H1 (cell line): ENCODE data around the gene ODC1. TPM values are rescaled to one million over a fixed set of nuclear protein-coding genes. Genes with fewer than 3 reads are reported as not detected.

Experiments used
- CTCF ChIA-PET: fragments of 300-600 bp; sonication (Branson Sonifier 250); formaldehyde crosslinking; loops from one replicate; lab custom pipeline; 2021; ENCODE audit not compliant: partially characterized antibody; lab: Charles Lee
- POLR2A ChIA-PET: fragments of 300-600 bp; sonication (Branson Sonifier 250); formaldehyde crosslinking; loops from one replicate; lab custom pipeline; 2021; ENCODE audit warnings: inconsistent platforms; ENCODE audit not compliant: partially characterized antibody; lab: Charles Lee
- DNase-seq, 2 experiments: peaks; one replicate each; pipeline versions ENCODE4 v3.0.0 to v3.0.0-alpha.2; 2010 to 2022; ENCODE audit warnings: low spot score in 2 of 2, low read depth in 1 of 2, mixed read lengths in 1 of 2
- FAIRE-seq: peaks from 2 replicates; lab custom pipeline; 2011; peaks lifted over from hg19 to GRCh38; lab: Jason Lieb, UNC
- H2AFZ ChIP-seq: 2 replicates; pipeline ENCODE4 v1.8.1; 2012; ENCODE audit warnings: low read length, inconsistent platforms
- H2AK5ac ChIP-seq: 2 replicates; pipeline ENCODE4 v1.6.1; 2013; ENCODE audit warnings: low read depth, low read length
- H2BK120ac ChIP-seq: replicated peaks from 2 replicates; pipeline ENCODE3; 2013; ENCODE audit warnings: low read depth, low read length, inconsistent platforms
- H2BK12ac ChIP-seq: 2 replicates; pipeline ENCODE4 v1.6.1; 2013; ENCODE audit warnings: low read depth, low read length
- H2BK15ac ChIP-seq: 2 replicates; pipeline ENCODE4 v1.6.1; 2013; ENCODE audit warnings: low read length
- H2BK20ac ChIP-seq: 2 replicates; pipeline ENCODE4 v1.6.1; 2013; ENCODE audit warnings: low read length
- H2BK5ac ChIP-seq: 2 replicates; pipeline ENCODE4 v1.6.1; 2013; ENCODE audit warnings: low read depth, low read length
- H3K14ac ChIP-seq: 2 replicates; pipeline ENCODE4 v1.6.1; 2013; ENCODE audit warnings: inconsistent platforms; ENCODE audit not compliant: insufficient read length
- H3K18ac ChIP-seq: 2 replicates; pipeline ENCODE4 v1.6.1; 2013; ENCODE audit warnings: low read length; ENCODE audit errors: extremely low read depth
- H3K23ac ChIP-seq: 2 replicates; pipeline ENCODE4 v1.6.1; 2013; ENCODE audit warnings: inconsistent platforms; ENCODE audit not compliant: insufficient read length
- H3K23me2 ChIP-seq: 2 replicates; pipeline ENCODE4 v1.6.1; 2013; ENCODE audit warnings: low read depth, low read length
- H3K27ac ChIP-seq: 2 replicates; pipeline ENCODE4 v1.6.1; 2011; ENCODE audit warnings: low read depth, low read length, inconsistent platforms
- H3K27me3 ChIP-seq, 4 experiments: replicated peaks in 1 of 4; 1 replicate in 1 of 4; 2 replicates in 3 of 4; pipeline versions ENCODE4 v1.6.1 to v1.8.1; 2011 to 2013; ENCODE audit warnings: low read length in 3 of 4, mild to moderate bottlenecking in 3 of 4, inconsistent platforms in 2 of 4, mixed read lengths in 2 of 4, moderate library complexity in 1 of 4; ENCODE audit not compliant: control insufficient read depth in 3 of 4, insufficient read depth in 3 of 4; ENCODE audit errors: extremely low read depth in 1 of 4
- H3K36me3 ChIP-seq, 4 experiments: 2 replicates each; pipeline versions ENCODE4 v1.6.1 to v1.8.1; 2011 to 2013; ENCODE audit warnings: mild to moderate bottlenecking in 4 of 4, low read length in 3 of 4, moderate library complexity in 2 of 4, control low read depth in 1 of 4, inconsistent platforms in 1 of 4; ENCODE audit not compliant: insufficient read depth in 4 of 4, control insufficient read depth in 2 of 4
- H3K4ac ChIP-seq: replicated peaks from 2 replicates; pipeline ENCODE3; 2013; ENCODE audit warnings: low read length, low read depth, mixed read lengths, inconsistent platforms; ENCODE audit not compliant: insufficient read length
- H3K4me1 ChIP-seq, 4 experiments: replicated peaks in 1 of 4; 1 replicate in 1 of 4; 2 replicates in 3 of 4; pipeline versions ENCODE4 v1.6.1 to v1.8.1; 2011 to 2013; ENCODE audit warnings: low read length in 3 of 4, inconsistent platforms in 2 of 4, mixed read lengths in 1 of 4; ENCODE audit not compliant: insufficient read depth in 4 of 4, control insufficient read depth in 3 of 4
- H3K4me2 ChIP-seq, 2 experiments: 2 replicates each; pipeline versions ENCODE4 v1.6.1 to v1.8.1; 2011 to 2013; ENCODE audit warnings: low read depth in 2 of 2, low read length in 2 of 2, control low read depth in 1 of 2, inconsistent platforms in 1 of 2, mild to moderate bottlenecking in 1 of 2; ENCODE audit not compliant: insufficient read depth in 1 of 2
- H3K4me3 ChIP-seq, 4 experiments: fragments of 200-600, 300-600 bp in 1 of 4; sonication (generic), shearing (Covaris generic), sonication (Bioruptor Twin) in 1 of 4; 2 replicates each; pipeline versions ENCODE4 v1.5.1 to v1.8.1; 2011 to 2016; ENCODE audit warnings: low read length in 4 of 4, low read depth in 3 of 4, control low read depth in 2 of 4, inconsistent platforms in 2 of 4, mild to moderate bottlenecking in 2 of 4, mixed read lengths in 1 of 4, moderate library complexity in 1 of 4; ENCODE audit not compliant: insufficient read depth in 2 of 4; ENCODE audit errors: extremely low read depth in 1 of 4
- H3K56ac ChIP-seq: replicated peaks from 2 replicates; pipeline ENCODE3; 2013; ENCODE audit warnings: low read depth, mild to moderate bottlenecking, mixed read lengths, low read length, inconsistent platforms; ENCODE audit not compliant: insufficient read length
- H3K79me1 ChIP-seq: 2 replicates; pipeline ENCODE4 v1.6.1; 2013; ENCODE audit warnings: low read depth, low read length, control low read depth
- H3K79me2 ChIP-seq, 2 experiments: 2 replicates each; pipeline versions ENCODE4 v1.6.1 to v1.8.1; 2012 to 2013; ENCODE audit warnings: low read length in 2 of 2, mild to moderate bottlenecking in 2 of 2, inconsistent platforms in 1 of 2; ENCODE audit not compliant: insufficient read depth in 2 of 2, control insufficient read depth in 1 of 2
- H3K9ac ChIP-seq, 4 experiments: replicated peaks in 1 of 4; 1 replicate in 1 of 4; 2 replicates in 3 of 4; pipeline versions ENCODE4 v1.6.1 to v1.8.1; 2011 to 2013; ENCODE audit warnings: low read depth in 3 of 4, low read length in 3 of 4, control low read depth in 2 of 4, mild to moderate bottlenecking in 2 of 4, moderate library complexity in 2 of 4, inconsistent platforms in 1 of 4; ENCODE audit errors: extremely low read depth in 1 of 4
- H3K9me3 ChIP-seq, 2 experiments: 2 replicates each; pipeline versions ENCODE4 v1.6.1 to v1.8.1; 2012 to 2013; ENCODE audit warnings: mild to moderate bottlenecking in 2 of 2, moderate library complexity in 2 of 2, control low read depth in 1 of 2, inconsistent platforms in 1 of 2, low read depth in 1 of 2, low read length in 1 of 2, mixed read lengths in 1 of 2; ENCODE audit not compliant: insufficient read depth in 2 of 2
- H4K20me1 ChIP-seq, 2 experiments: replicated peaks in 1 of 2; 2 replicates each; pipeline versions ENCODE3 to v1.8.1; 2011 to 2013; ENCODE audit warnings: inconsistent platforms in 2 of 2, low read length in 2 of 2, mild to moderate bottlenecking in 1 of 2; ENCODE audit not compliant: insufficient read depth in 2 of 2, control insufficient read depth in 1 of 2
- H4K5ac ChIP-seq: 2 replicates; pipeline ENCODE4 v1.6.1; 2013; ENCODE audit warnings: low read length, low read depth, mixed read lengths, inconsistent platforms; ENCODE audit not compliant: insufficient read length
- H4K8ac ChIP-seq: 2 replicates; pipeline ENCODE4 v1.8.0; 2013; ENCODE audit warnings: mild to moderate bottlenecking, moderate library complexity, low read length, inconsistent platforms; ENCODE audit not compliant: insufficient read depth; ENCODE audit errors: extremely low read depth
- H4K91ac ChIP-seq: replicated peaks from 2 replicates; pipeline ENCODE3; 2013; ENCODE audit warnings: low read length, mixed read lengths, inconsistent platforms; ENCODE audit not compliant: insufficient read length
- BACH1 ChIP-seq: IDR thresholded peaks from 2 replicates; pipeline ENCODE4 v1.6.1; 2012; ENCODE audit warnings: low read length, improper control_type of control experiment
- CBX5 ChIP-seq: fragments of 300-800, 300-1000 bp; sonication (generic); IDR thresholded peaks from 2 replicates; pipeline ENCODE4 v1.7.1; 2016; ENCODE audit warnings: antibody characterized with exemption, low read length, low read depth
- EP300 ChIP-seq, 2 experiments: IDR thresholded peaks; 1 replicate in 1 of 2; 2 replicates in 1 of 2; pipeline ENCODE4 v1.6.1; 2011 to 2012; ENCODE audit warnings: low read depth in 2 of 2, low read length in 2 of 2, mild to moderate bottlenecking in 2 of 2, borderline replicate concordance in 1 of 2, inconsistent platforms in 1 of 2, moderate library complexity in 1 of 2
- GABPA ChIP-seq: IDR thresholded peaks from 2 replicates; pipeline ENCODE4 v1.6.1; 2011; ENCODE audit warnings: mild to moderate bottlenecking, low read length, moderate library complexity, borderline replicate concordance; ENCODE audit not compliant: insufficient read depth
- HDAC6 ChIP-seq: IDR thresholded peaks from one replicate; pipeline ENCODE4 v1.7.1; 2012; ENCODE audit warnings: low read depth, mild to moderate bottlenecking, inconsistent platforms, low read length, moderate library complexity
- JUN ChIP-seq: IDR thresholded peaks from 2 replicates; pipeline ENCODE4 v1.6.1; 2011; ENCODE audit warnings: low read depth, mild to moderate bottlenecking, improper control_type of control experiment, low read length
- POU5F1 ChIP-seq: IDR thresholded peaks from 2 replicates; pipeline ENCODE4 v1.6.1; 2011; ENCODE audit warnings: low read depth, mild to moderate bottlenecking, low read length, moderate library complexity
- SP1 ChIP-seq: IDR thresholded peaks from 2 replicates; pipeline ENCODE4 v1.6.1; 2011; ENCODE audit warnings: low read depth, low read length
- SP2 ChIP-seq: IDR thresholded peaks from 2 replicates; pipeline ENCODE4 v1.6.1; 2012; ENCODE audit warnings: mild to moderate bottlenecking, low read length, inconsistent platforms
- TBP ChIP-seq: IDR thresholded peaks from 2 replicates; pipeline ENCODE4 v1.6.1; 2011; ENCODE audit warnings: low read depth, low read length, improper control_type of control experiment
- WGBS, 2 experiments: shearing (Covaris generic) in 1 of 2; methylation state at CpG; one replicate each; pipeline versions ENCODE4 v1.1.6 to v1.1.7; 2013 to 2015; ENCODE audit warnings: low lambda C conversion rate in 2 of 2, mixed read lengths in 2 of 2, inconsistent platforms in 1 of 2, low coverage in 1 of 2, missing lambda C conversion rate in 1 of 2; ENCODE audit not compliant: insufficient replicate concordance in 2 of 2, insufficient coverage in 1 of 2, insufficient read length in 1 of 2; ENCODE audit errors: extremely low coverage in 1 of 2, missing lambda C conversion rate in 1 of 2; 5-methylcytosine and 5-hydroxymethylcytosine counted together
- polyA plus RNA-seq, 7 experiments: library from polyadenylated mRNA; depleted of rRNA in 3 of 7; stranded (reverse) in 5 of 7; unstranded in 2 of 7; fragments of >200 nt in 5 of 7; fragments of 200-250 nt in 2 of 7; gene quantifications; 1 replicate in 5 of 7; 2 replicates in 1 of 7; 4 replicates in 1 of 7; pipeline versions ENCODE4 v1.2.1 to v1.2.3, GENCODE V29; 2011 to 2013; ENCODE audit warnings: missing spikeins in 2 of 7, mixed read lengths in 2 of 7
- total RNA-seq: library from RNA; stranded (reverse); fragmentation: NEBNext Ultra II Directional; extraction: Animal tissue kit (Norgen Biotek cat#: 25700); gene quantifications from 2 replicates; pipeline ENCODE4 v1.2.1, GENCODE V29; 2021
- TF ChIP-seq, protein P1 (sequence below): IDR thresholded peaks from 2 replicates; pipeline ENCODE4 v1.6.1; 2012; ENCODE audit warnings: low read length, inconsistent platforms
- TF ChIP-seq, protein P2 (sequence below): IDR thresholded peaks from 2 replicates; pipeline ENCODE4 v1.6.1; 2011; ENCODE audit warnings: low read depth, mild to moderate bottlenecking, low read length; ENCODE audit not compliant: insufficient read depth

ODC1 gene
- total and polyA plus RNA-seq, 2 of the 8 experiments (the other 6 are each of a cell fraction or from before 2014, with no cell fraction given), result 57.2 to 76.7 TPM

DNA sequence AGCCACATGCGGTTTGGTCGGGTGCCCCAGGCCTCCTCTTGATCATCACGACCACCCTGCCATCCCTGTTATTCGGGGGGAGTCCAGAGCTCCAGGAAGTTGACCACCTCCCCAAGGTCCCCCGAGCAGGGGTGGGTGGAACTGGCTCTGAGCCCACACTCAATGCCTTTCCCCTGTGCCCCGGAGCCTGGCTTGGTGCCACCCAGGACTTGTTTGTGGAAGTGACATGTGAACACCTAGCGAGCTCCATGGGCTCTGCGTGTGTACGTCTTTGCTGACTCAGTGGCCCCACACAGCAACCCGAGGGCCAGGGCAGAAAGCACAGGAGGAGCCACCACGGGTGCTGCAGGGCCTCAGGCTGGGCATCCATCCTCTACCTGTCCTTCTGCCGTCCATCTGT is 32.5 kb downstream of the ODC1 start:
- H3K79me1 ChIP-seq, result no peaks in the 10 kb centered on the region
- no peak overlapping the region for H3K4me2 ChIP-seq
- H3K56ac ChIP-seq, result no peak overlapping the region
- H2BK5ac ChIP-seq, result no peak overlapping the region
- FAIRE-seq (no peak), DNase-seq (no peak)
- H3K36me3 ChIP-seq, result no peaks in the 10 kb centered on the region
- H3K9me3 ChIP-seq, result 0 out of 4 replicates have a peak, but pooled peaks cover 0 to 2% of the 10 kb centered on the region in 2 experiments
- H2AK5ac ChIP-seq, result no peak overlapping the region
- no peak overlapping the region for H3K4me3 ChIP-seq
- H2BK15ac ChIP-seq, result no peak overlapping the region
- no peak overlapping the region for H2AFZ ChIP-seq
- 89% methylated on average over 12 of the region's 12 CpGs; no CpG with 5 or more reads in 1 of the 2 experiments for WGBS, 2 experiments
- no peak overlapping the region for H4K8ac ChIP-seq
- H4K5ac ChIP-seq, result no peak overlapping the region
- no peak overlapping the region for H3K18ac ChIP-seq
- H4K91ac ChIP-seq, result no peak overlapping the region
- no peak overlapping the region for H2BK120ac ChIP-seq
- H3K23me2 ChIP-seq, result no peaks in the 10 kb centered on the region
- no peak overlapping the region for H3K14ac ChIP-seq
- no peak overlapping the region for H2BK12ac ChIP-seq
- H3K9ac ChIP-seq, result no peak overlapping the region
- H3K27ac ChIP-seq, result no peak overlapping the region
- no peaks in the 10 kb centered on the region for H3K79me2 ChIP-seq
- no peaks in the 10 kb centered on the region for H3K27me3 ChIP-seq
- no peak overlapping the region for H3K23ac ChIP-seq
- H3K4ac ChIP-seq, result no peak overlapping the region
- no peaks in the 10 kb centered on the region; a peak in 1 of 7 replicates for H3K4me1 ChIP-seq
- CTCF ChIA-PET, result interaction anchor here (0.9 to 1.7 kb wide), 8 partner anchors 9 to 118 kb away, joined by 3 to 8 read pairs (median 4); no protein-coding TSS in a partner anchor
- no peak overlapping the region for H2BK20ac ChIP-seq
- POLR2A ChIA-PET, result interaction anchor here (0.6 kb wide), 1 partner anchor 220 kb away, joined by 4 read pairs; no protein-coding TSS in a partner anchor
- no peaks in the 10 kb centered on the region for H4K20me1 ChIP-seq
- TF ChIP-seq, protein P1, sequence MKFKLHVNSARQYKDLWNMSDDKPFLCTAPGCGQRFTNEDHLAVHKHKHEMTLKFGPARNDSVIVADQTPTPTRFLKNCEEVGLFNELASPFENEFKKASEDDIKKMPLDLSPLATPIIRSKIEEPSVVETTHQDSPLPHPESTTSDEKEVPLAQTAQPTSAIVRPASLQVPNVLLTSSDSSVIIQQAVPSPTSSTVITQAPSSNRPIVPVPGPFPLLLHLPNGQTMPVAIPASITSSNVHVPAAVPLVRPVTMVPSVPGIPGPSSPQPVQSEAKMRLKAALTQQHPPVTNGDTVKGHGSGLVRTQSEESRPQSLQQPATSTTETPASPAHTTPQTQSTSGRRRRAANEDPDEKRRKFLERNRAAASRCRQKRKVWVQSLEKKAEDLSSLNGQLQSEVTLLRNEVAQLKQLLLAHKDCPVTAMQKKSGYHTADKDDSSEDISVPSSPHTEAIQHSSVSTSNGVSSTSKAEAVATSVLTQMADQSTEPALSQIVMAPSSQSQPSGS, result no peak
- no peak for TF ChIP-seq HDAC6
- no peak for TF ChIP-seq BACH1
- no peak for TF ChIP-seq SP2
- TF ChIP-seq, protein P2, sequence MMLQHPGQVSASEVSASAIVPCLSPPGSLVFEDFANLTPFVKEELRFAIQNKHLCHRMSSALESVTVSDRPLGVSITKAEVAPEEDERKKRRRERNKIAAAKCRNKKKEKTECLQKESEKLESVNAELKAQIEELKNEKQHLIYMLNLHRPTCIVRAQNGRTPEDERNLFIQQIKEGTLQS, result no peak
- no peak for TF ChIP-seq CBX5
- TF ChIP-seq JUN, result no peak
- no peak for TF ChIP-seq SP1
- no peak for TF ChIP-seq POU5F1
- no peak for TF ChIP-seq EP300 (IDR thresholded peaks at IDR 0.05; ENCODE audit: borderline replicate concordance in 1 of 2, low read depth in 2 of 2, low read length in 2 of 2)
- no peak for TF ChIP-seq GABPA
- no peak for TF ChIP-seq TBP
